Ishikawa (cell line): ENCODE results near the gene HAPLN3.
A peak's percentile ranks its signal among the peaks of the same experiment; 100 is the strongest.

ENCODE experiments used
- CEBPB ChIP-seq: IDR thresholded peaks from 2 replicates; pipeline ENCODE4 v1.6.1; 2012
- CREB1 ChIP-seq: IDR thresholded peaks from 2 replicates; pipeline ENCODE4 v1.6.1; 2012; ENCODE audit warnings: low read depth
- EGR1 ChIP-seq: IDR thresholded peaks from 2 replicates; pipeline ENCODE4 v1.6.1; 2012
- EP300 ChIP-seq: IDR thresholded peaks from 2 replicates; pipeline ENCODE4 v1.6.1; 2012; ENCODE audit warnings: borderline replicate concordance
- FOXM1 ChIP-seq: IDR thresholded peaks from 2 replicates; pipeline ENCODE4 v1.6.1; 2012; ENCODE audit warnings: low read depth, borderline replicate concordance
- MAX ChIP-seq: IDR thresholded peaks from 2 replicates; pipeline ENCODE4 v1.6.1; 2012
- NFIC ChIP-seq: IDR thresholded peaks from 2 replicates; pipeline ENCODE4 v1.6.1; 2012
- RAD21 ChIP-seq: IDR thresholded peaks from 2 replicates; pipeline ENCODE4 v1.6.1; 2012; ENCODE audit warnings: low read depth
- TAF1 ChIP-seq: IDR thresholded peaks from 2 replicates; pipeline ENCODE4 v1.6.1; 2012; ENCODE audit warnings: low read depth, mild to moderate bottlenecking
- TCF12 ChIP-seq: IDR thresholded peaks from 2 replicates; pipeline ENCODE4 v1.6.1; 2012; ENCODE audit warnings: low read depth
- TEAD4 ChIP-seq: IDR thresholded peaks from 2 replicates; pipeline ENCODE4 v1.6.1; 2012
- YY1 ChIP-seq: IDR thresholded peaks from 2 replicates; pipeline ENCODE4 v1.6.1; 2012; ENCODE audit warnings: low read depth
- ZBTB7A ChIP-seq: IDR thresholded peaks from 2 replicates; pipeline ENCODE4 v1.6.1; 2012; ENCODE audit warnings: low read depth
- TF ChIP-seq, protein P1 (sequence below): IDR thresholded peaks from 2 replicates; pipeline ENCODE4 v1.6.1; 2012
- TF ChIP-seq, protein P2 (sequence below): IDR thresholded peaks from 2 replicates; pipeline ENCODE4 v1.6.1; 2012; ENCODE audit warnings: low read depth, mild to moderate bottlenecking

Gene HAPLN3

GRCh38 chr15:88900982-88901418 is 5.7 kb upstream of the HAPLN3 start:
- TF ChIP-seq YY1 (no peak), TCF12 (no peak), CREB1 (no peak), EGR1 (no peak), NFIC (no peak), ZBTB7A (no peak), TAF1 (no peak), EP300 (no peak), RAD21 (no peak), TEAD4 (no peak), FOXM1 (no peak)

DNA sequence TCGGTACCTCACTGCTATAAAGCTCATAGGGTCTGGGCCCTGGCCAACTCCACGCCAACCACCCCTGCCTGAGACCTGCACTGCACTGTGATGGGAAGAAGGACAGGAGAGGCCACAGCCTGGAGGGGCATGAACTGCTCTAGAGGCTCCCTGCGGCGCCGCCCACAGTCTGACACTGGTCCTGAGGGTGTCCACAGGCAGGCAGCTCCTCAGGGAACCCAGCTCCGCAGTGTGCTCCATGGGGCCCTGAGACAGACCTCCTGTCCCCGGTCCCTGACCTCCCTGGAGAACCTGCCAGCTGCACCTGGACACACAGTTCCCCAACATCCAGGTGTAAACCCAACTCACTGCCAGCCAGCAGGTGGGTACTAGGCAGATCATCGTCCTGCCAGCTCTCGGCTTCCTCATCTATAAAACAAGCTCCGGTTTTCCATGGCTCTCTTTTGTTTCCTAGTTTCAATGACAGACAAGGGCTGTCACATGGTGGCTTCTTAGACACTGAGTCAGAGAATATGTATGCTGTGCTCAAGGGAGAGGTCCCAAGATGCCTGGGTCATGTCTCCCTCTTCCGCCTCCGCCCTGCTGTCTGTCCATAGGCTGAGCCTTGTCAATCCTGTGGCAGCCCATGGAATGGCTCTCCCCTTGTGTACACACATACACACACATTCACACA is 5.1 kb upstream of the HAPLN3 start:
- TF ChIP-seq EGR1 (no peak), CREB1 (no peak), YY1 (no peak), TEAD4 (no peak), FOXM1 (no peak), TCF12 (peak; percentile 41; the same call in 1 of the 2 replicates), MAX (no peak), NFIC (no peak), TAF1 (no peak), EP300 (peak; percentile 39; the same call in 1 of the 2 replicates), RAD21 (no peak), CEBPB (no peak), ZBTB7A (no peak)
- TF ChIP-seq, protein P1, sequence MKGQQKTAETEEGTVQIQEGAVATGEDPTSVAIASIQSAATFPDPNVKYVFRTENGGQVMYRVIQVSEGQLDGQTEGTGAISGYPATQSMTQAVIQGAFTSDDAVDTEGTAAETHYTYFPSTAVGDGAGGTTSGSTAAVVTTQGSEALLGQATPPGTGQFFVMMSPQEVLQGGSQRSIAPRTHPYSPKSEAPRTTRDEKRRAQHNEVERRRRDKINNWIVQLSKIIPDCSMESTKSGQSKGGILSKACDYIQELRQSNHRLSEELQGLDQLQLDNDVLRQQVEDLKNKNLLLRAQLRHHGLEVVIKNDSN = peak; percentile 48; the same call in 1 of the 2 replicates
- TF ChIP-seq, protein P2, sequence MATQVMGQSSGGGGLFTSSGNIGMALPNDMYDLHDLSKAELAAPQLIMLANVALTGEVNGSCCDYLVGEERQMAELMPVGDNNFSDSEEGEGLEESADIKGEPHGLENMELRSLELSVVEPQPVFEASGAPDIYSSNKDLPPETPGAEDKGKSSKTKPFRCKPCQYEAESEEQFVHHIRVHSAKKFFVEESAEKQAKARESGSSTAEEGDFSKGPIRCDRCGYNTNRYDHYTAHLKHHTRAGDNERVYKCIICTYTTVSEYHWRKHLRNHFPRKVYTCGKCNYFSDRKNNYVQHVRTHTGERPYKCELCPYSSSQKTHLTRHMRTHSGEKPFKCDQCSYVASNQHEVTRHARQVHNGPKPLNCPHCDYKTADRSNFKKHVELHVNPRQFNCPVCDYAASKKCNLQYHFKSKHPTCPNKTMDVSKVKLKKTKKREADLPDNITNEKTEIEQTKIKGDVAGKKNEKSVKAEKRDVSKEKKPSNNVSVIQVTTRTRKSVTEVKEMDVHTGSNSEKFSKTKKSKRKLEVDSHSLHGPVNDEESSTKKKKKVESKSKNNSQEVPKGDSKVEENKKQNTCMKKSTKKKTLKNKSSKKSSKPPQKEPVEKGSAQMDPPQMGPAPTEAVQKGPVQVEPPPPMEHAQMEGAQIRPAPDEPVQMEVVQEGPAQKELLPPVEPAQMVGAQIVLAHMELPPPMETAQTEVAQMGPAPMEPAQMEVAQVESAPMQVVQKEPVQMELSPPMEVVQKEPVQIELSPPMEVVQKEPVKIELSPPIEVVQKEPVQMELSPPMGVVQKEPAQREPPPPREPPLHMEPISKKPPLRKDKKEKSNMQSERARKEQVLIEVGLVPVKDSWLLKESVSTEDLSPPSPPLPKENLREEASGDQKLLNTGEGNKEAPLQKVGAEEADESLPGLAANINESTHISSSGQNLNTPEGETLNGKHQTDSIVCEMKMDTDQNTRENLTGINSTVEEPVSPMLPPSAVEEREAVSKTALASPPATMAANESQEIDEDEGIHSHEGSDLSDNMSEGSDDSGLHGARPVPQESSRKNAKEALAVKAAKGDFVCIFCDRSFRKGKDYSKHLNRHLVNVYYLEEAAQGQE = no peak

GRCh38 chr15:88899251-88899650 is 3.9 kb upstream of the HAPLN3 start:
- TF ChIP-seq RAD21 = no peak
- TF ChIP-seq, protein P2 = no peak
- TF ChIP-seq CEBPB = no peak
- no peak for TF ChIP-seq FOXM1
- no peak for TF ChIP-seq EGR1
- no peak for TF ChIP-seq CREB1
- TF ChIP-seq ZBTB7A = no peak; the same call in 1 of the 2 replicates
- no peak for TF ChIP-seq TCF12
- TF ChIP-seq TEAD4 = no peak

DNA sequence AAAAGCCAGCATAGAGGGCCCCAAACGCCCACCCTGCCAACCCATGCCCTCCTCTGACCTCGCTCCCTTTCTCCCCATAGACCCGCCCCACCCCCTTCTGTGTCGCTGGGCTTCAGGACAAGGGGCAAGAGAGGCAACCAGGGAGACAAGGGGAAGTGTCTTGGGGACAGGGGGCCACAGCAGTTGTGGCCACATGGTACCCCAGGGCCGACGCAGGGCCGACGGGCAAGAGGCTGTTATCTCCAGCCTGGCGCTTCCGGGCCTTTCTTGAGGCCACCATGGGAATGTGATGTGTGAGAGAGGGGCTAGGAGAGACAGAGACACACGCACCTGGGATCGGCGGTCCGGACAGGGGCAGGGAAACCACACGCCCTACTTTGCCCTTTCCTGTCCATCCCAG is 3.4 kb upstream of the HAPLN3 start:
- no peak for TF ChIP-seq NFIC
- no peak for TF ChIP-seq TAF1
- 0 out of 2 replicates have a peak, but pooled peaks have one; percentile 22 for TF ChIP-seq MAX
- TF ChIP-seq CEBPB = no peak

- TF ChIP-seq EGR1 (no peak; the same call in 1 of the 2 replicates), YY1 (no peak), RAD21 (peak; percentile 26; the same call in 1 of the 2 replicates), ZBTB7A (peak; percentile 87), NFIC (peak; percentile 78), TAF1 (no peak; the same call in 1 of the 2 replicates), EP300 (peak; percentile 90), TEAD4 (peak; percentile 81), FOXM1 (peak; percentile 85), MAX (peak; percentile 17; the same call in 1 of the 2 replicates), CEBPB (no peak), TCF12 (peak; percentile 72), CREB1 (no peak)
- TF ChIP-seq, protein P1 = no peak
- TF ChIP-seq, protein P2 = no peak
Measured at GRCh38 chr15:88897456-88898194, 2.3 kb upstream of the HAPLN3 start.
